ENCODE data around the gene ANTXRL.
"Not testable (repeated sequence)": the region's sequence is repeated elsewhere in the genome, so short reads cannot be mapped to it uniquely, and the experiment has no call there.

DNA sequence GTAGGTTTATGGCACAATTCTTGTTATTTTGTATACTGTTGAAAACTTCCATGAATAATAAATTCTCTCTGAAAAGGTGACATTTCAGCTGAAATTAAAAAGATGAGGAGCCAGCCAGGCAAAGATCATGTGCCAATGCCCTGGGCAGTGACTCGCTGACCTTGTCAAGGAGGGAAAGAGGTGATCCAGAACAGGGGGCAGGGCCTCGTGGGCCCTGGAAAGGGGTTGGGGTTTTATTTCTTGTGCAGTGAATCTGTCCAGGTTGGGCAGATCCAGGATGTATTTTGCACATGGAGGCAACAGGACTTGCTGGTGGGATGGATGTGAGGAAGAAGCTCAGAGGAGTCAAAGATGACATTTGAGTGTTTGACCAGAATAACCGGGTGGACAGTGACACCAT lies 31.6 kb upstream of the ANTXRL start:
- not testable (repeated sequence) for TF ChIP-seq POLR2A (IDR thresholded peaks at IDR 0.05; ENCODE audit: low read depth, low read length); POLR2AphosphoS5 (IDR thresholded peaks at IDR 0.05; ENCODE audit: low read length); ETV6 (conservative IDR thresholded peaks at IDR 0.05 in 1 of 2, IDR thresholded peaks at IDR 0.05 in 1 of 2; ENCODE audit: borderline replicate concordance in 1 of 2, low read depth in 1 of 2); YY1 (IDR thresholded peaks at IDR 0.05; ENCODE audit: low read depth, low read length); FOS (IDR thresholded peaks at IDR 0.05; ENCODE audit: borderline replicate concordance, extremely low read depth, insufficient read length); HDAC6 (IDR thresholded peaks at IDR 0.05; ENCODE audit: unreplicated experiment); JUND (IDR thresholded peaks at IDR 0.05; ENCODE audit: low read depth, low read length); GABPA (IDR thresholded peaks at IDR 0.05; ENCODE audit: low read depth)
- TF ChIP-seq, protein P1, sequence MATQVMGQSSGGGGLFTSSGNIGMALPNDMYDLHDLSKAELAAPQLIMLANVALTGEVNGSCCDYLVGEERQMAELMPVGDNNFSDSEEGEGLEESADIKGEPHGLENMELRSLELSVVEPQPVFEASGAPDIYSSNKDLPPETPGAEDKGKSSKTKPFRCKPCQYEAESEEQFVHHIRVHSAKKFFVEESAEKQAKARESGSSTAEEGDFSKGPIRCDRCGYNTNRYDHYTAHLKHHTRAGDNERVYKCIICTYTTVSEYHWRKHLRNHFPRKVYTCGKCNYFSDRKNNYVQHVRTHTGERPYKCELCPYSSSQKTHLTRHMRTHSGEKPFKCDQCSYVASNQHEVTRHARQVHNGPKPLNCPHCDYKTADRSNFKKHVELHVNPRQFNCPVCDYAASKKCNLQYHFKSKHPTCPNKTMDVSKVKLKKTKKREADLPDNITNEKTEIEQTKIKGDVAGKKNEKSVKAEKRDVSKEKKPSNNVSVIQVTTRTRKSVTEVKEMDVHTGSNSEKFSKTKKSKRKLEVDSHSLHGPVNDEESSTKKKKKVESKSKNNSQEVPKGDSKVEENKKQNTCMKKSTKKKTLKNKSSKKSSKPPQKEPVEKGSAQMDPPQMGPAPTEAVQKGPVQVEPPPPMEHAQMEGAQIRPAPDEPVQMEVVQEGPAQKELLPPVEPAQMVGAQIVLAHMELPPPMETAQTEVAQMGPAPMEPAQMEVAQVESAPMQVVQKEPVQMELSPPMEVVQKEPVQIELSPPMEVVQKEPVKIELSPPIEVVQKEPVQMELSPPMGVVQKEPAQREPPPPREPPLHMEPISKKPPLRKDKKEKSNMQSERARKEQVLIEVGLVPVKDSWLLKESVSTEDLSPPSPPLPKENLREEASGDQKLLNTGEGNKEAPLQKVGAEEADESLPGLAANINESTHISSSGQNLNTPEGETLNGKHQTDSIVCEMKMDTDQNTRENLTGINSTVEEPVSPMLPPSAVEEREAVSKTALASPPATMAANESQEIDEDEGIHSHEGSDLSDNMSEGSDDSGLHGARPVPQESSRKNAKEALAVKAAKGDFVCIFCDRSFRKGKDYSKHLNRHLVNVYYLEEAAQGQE (IDR thresholded peaks at IDR 0.05; ENCODE audit: low read depth, low read length): not testable (repeated sequence)
- TF ChIP-seq, protein P2, sequence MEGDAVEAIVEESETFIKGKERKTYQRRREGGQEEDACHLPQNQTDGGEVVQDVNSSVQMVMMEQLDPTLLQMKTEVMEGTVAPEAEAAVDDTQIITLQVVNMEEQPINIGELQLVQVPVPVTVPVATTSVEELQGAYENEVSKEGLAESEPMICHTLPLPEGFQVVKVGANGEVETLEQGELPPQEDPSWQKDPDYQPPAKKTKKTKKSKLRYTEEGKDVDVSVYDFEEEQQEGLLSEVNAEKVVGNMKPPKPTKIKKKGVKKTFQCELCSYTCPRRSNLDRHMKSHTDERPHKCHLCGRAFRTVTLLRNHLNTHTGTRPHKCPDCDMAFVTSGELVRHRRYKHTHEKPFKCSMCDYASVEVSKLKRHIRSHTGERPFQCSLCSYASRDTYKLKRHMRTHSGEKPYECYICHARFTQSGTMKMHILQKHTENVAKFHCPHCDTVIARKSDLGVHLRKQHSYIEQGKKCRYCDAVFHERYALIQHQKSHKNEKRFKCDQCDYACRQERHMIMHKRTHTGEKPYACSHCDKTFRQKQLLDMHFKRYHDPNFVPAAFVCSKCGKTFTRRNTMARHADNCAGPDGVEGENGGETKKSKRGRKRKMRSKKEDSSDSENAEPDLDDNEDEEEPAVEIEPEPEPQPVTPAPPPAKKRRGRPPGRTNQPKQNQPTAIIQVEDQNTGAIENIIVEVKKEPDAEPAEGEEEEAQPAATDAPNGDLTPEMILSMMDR (IDR thresholded peaks at IDR 0.05 in 2 of 3, conservative IDR thresholded peaks at IDR 0.05 in 1 of 3; ENCODE audit: control insufficient read depth in 2 of 3, extremely low read depth in 1 of 3, insufficient read depth in 1 of 3, low read depth in 3 of 3, low read length in 3 of 3): not testable (repeated sequence)
- TF ChIP-seq, protein P3, sequence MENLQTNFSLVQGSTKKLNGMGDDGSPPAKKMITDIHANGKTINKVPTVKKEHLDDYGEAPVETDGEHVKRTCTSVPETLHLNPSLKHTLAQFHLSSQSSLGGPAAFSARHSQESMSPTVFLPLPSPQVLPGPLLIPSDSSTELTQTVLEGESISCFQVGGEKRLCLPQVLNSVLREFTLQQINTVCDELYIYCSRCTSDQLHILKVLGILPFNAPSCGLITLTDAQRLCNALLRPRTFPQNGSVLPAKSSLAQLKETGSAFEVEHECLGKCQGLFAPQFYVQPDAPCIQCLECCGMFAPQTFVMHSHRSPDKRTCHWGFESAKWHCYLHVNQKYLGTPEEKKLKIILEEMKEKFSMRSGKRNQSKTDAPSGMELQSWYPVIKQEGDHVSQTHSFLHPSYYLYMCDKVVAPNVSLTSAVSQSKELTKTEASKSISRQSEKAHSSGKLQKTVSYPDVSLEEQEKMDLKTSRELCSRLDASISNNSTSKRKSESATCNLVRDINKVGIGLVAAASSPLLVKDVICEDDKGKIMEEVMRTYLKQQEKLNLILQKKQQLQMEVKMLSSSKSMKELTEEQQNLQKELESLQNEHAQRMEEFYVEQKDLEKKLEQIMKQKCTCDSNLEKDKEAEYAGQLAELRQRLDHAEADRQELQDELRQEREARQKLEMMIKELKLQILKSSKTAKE (IDR thresholded peaks at IDR 0.05; ENCODE audit: low read depth, poor library complexity, severe bottlenecking): not testable (repeated sequence)
